ENCODE results near the gene SIRT3.
"Not testable (repeated sequence)": the region's sequence is repeated elsewhere in the genome, so short reads cannot be mapped to it uniquely, and the experiment has no call there.

SIRT3 gene

GRCh38 chr11:272195-272930 lies 36.2 kb upstream of the SIRT3 start:
- no peaks in the 10 kb centered on the region for H3K36me3 ChIP-seq
- H3K4me1 ChIP-seq (ENCODE audit: control insufficient read depth in 1 of 2, insufficient read depth in 1 of 2, low read depth in 1 of 2, low read length in 1 of 2), result peaks cover 41 to 70% of the 10 kb centered on the region in 2 experiments
- no peaks in the 10 kb centered on the region for H3K9me3 ChIP-seq
- H3K4me3 ChIP-seq (ENCODE audit: low read depth in 1 of 2, low read length in 1 of 2), result no peak overlapping the region
- peaks cover 7% of the 10 kb centered on the region for H3K27me3 ChIP-seq
- peak overlapping the region; percentile 34 for H3K27ac ChIP-seq
- TF ChIP-seq CTCF (IDR thresholded peaks at IDR 0.05), result no peak

- TF ChIP-seq CTCF (IDR thresholded peaks at IDR 0.05), result no peak
- no peak overlapping the region for H3K4me3 ChIP-seq (ENCODE audit: low read depth in 1 of 2, low read length in 1 of 2)
- no peaks in the 10 kb centered on the region for H3K27me3 ChIP-seq
Measured at GRCh38 chr11:271319-271715, 35.2 kb upstream of the SIRT3 start.

GRCh38 chr11:270451-271318 lies 34.5 kb upstream of the SIRT3 start:
- H3K4me1 ChIP-seq (ENCODE audit: control insufficient read depth in 1 of 2, insufficient read depth in 1 of 2, low read depth in 1 of 2, low read length in 1 of 2), result peaks cover 45 to 55% of the 10 kb centered on the region in 2 experiments
- peak overlapping the region; percentile 100 for H3K27ac ChIP-seq
- no peaks in the 10 kb centered on the region for H3K9me3 ChIP-seq
- H3K4me3 ChIP-seq (ENCODE audit: low read depth in 1 of 2, low read length in 1 of 2), result peak overlapping the region; percentile 10 to 40
- no peak for TF ChIP-seq CTCF (IDR thresholded peaks at IDR 0.05)
- no peaks in the 10 kb centered on the region for H3K36me3 ChIP-seq
- H3K27me3 ChIP-seq, result no peaks in the 10 kb centered on the region

More at GRCh38 chr11:271319-271715, 35.2 kb upstream of the SIRT3 start:
- Histone ChIP-seq H3K4me1 (ENCODE audit: control insufficient read depth in 1 of 2, insufficient read depth in 1 of 2, low read depth in 1 of 2, low read length in 1 of 2) (peaks cover 45 to 60% of the 10 kb centered on the region in 2 experiments), H3K9me3 (no peaks in the 10 kb centered on the region), H3K36me3 (no peaks in the 10 kb centered on the region), H3K27ac (peak overlapping the region; percentile 100)

GRCh38 chr11:269146-269890 lies 33.2 kb upstream of the SIRT3 start:
- H3K4me1 ChIP-seq (ENCODE audit: control insufficient read depth in 1 of 2, insufficient read depth in 1 of 2, low read depth in 1 of 2, low read length in 1 of 2), result peaks cover 36 to 43% of the 10 kb centered on the region in 2 experiments
- no peaks in the 10 kb centered on the region for H3K27me3 ChIP-seq
- peak overlapping the region; percentile 100 for H3K27ac ChIP-seq
- no peaks in the 10 kb centered on the region for H3K9me3 ChIP-seq
- peak overlapping the region; percentile 79 to 99 for H3K4me3 ChIP-seq (ENCODE audit: low read depth in 1 of 2, low read length in 1 of 2)
- peak; percentile 93 for TF ChIP-seq CTCF (IDR thresholded peaks at IDR 0.05)
- H3K36me3 ChIP-seq, result no peaks in the 10 kb centered on the region

- H3K27me3 ChIP-seq, H3K9me3 ChIP-seq, H3K36me3 ChIP-seq: not testable (repeated sequence)
- peak; percentile 66 for TF ChIP-seq CTCF (IDR thresholded peaks at IDR 0.05)
- Histone ChIP-seq H3K4me1 (ENCODE audit: control insufficient read depth in 1 of 2, insufficient read depth in 1 of 2, low read depth in 1 of 2, low read length in 1 of 2) (peaks cover 35 to 38% of the 10 kb centered on the region in 2 experiments), H3K4me3 (ENCODE audit: low read depth in 1 of 2, low read length in 1 of 2) (peak overlapping the region; percentile 79 to 99), H3K27ac (peak overlapping the region; percentile 100)
Measured at GRCh38 chr11:268716-269145, 32.6 kb upstream of the SIRT3 start.
